H1 (cell line): ENCODE measurements around the gene AICDA. TPM values are rescaled to one million over a fixed set of nuclear protein-coding genes. Genes with fewer than 3 reads are reported as not detected.

Source experiments
- CBX8 ChIP-seq: fragments of 300-800, 300-1000 bp; sonication (generic); IDR thresholded peaks from 2 replicates; pipeline ENCODE4 v1.7.1; 2016; ENCODE audit warnings: low read depth, low read length, borderline replicate concordance
- CTCF ChIP-seq, 3 experiments: IDR thresholded peaks; 1 replicate in 2 of 3; 2 replicates in 1 of 3; pipeline versions ENCODE4 v1.5.1 to v1.6.1; 2011; ENCODE audit warnings: low read length in 3 of 3, mild to moderate bottlenecking in 3 of 3, inconsistent platforms in 2 of 3, low read depth in 1 of 3, moderate library complexity in 1 of 3; ENCODE audit not compliant: insufficient read depth in 1 of 3; ENCODE audit errors: control extremely low read depth in 1 of 3
- POLR2AphosphoS5 ChIP-seq: IDR thresholded peaks from 2 replicates; pipeline ENCODE4 v1.6.1; 2011; ENCODE audit warnings: low read depth, low read length
- RAD21 ChIP-seq, 2 experiments: IDR thresholded peaks in 1 of 2; conservative IDR thresholded peaks in 1 of 2; 2 replicates each; pipeline ENCODE4 v1.6.1; 2011; ENCODE audit warnings: low read depth in 2 of 2, low read length in 2 of 2, improper control_type of control experiment in 1 of 2, inconsistent platforms in 1 of 2, mild to moderate bottlenecking in 1 of 2, moderate library complexity in 1 of 2
- polyA plus RNA-seq, 7 experiments: library from polyadenylated mRNA; depleted of rRNA in 3 of 7; stranded (reverse) in 5 of 7; unstranded in 2 of 7; fragments of >200 nt in 5 of 7; fragments of 200-250 nt in 2 of 7; gene quantifications; 1 replicate in 5 of 7; 2 replicates in 1 of 7; 4 replicates in 1 of 7; pipeline versions ENCODE4 v1.2.1 to v1.2.3, GENCODE V29; 2011 to 2013; ENCODE audit warnings: missing spikeins in 2 of 7, mixed read lengths in 2 of 7
- small RNA-seq: library from polyadenylated mRNA; stranded (forward); fragments of <200 nt; extraction: miRNeasy Mini kit (QIAGEN cat#:217004); gene quantifications from one replicate; pipeline ENCODE3, GENCODE V24; 2013; ENCODE audit not compliant: insufficient read depth
- total RNA-seq: library from RNA; stranded (reverse); fragmentation: NEBNext Ultra II Directional; extraction: Animal tissue kit (Norgen Biotek cat#: 25700); gene quantifications from 2 replicates; pipeline ENCODE4 v1.2.1, GENCODE V29; 2021

The AICDA gene
- total and polyA plus RNA-seq, 2 of the 8 experiments (the other 6 are each of a cell fraction or from before 2014, with no cell fraction given) = not detected

- TF ChIP-seq CBX8 = no peak
- peak in 1 of 2 experiments; percentile 19; a peak in 1 of 4 replicates for TF ChIP-seq RAD21 (IDR thresholded peaks at IDR 0.05 in 1 of 2, conservative IDR thresholded peaks at IDR 0.05 in 1 of 2; ENCODE audit: low read depth in 2 of 2, low read length in 2 of 2)
- TF ChIP-seq CTCF (IDR thresholded peaks at IDR 0.05; ENCODE audit: control extremely low read depth in 1 of 3, insufficient read depth in 1 of 3, low read depth in 1 of 3, low read length in 3 of 3) = peak in 2 of 3 experiments; percentile 21 to 50; a peak in 2 of 4 replicates
- TF ChIP-seq POLR2AphosphoS5 = no peak
Observed at GRCh38 chr12:8553088-8553627, 59.5 kb downstream of the AICDA start (continued).

Small RNA genes lying within 50 kb of the gene (small RNA-seq; reads per million reads assigned to genes)
- gene RF00019 (not detected), gene RF00564 (not detected)

Other genes with a start within 250 kb of the AICDA start
- gene CLEC6A, start 156.9 kb downstream of the AICDA start, total RNA-seq = not detected in 2 replicates
- gene CLEC6A, start 156.9 kb downstream of the AICDA start, polyA plus RNA-seq (2011; rRNA removed) = not detected in 2 replicates
- not detected in 2 replicates for gene CLEC4D, start 99.4 kb downstream of the AICDA start, total RNA-seq
- 0.03 and 0.14 TPM in 2 replicates for gene CLEC4D, start 99.4 kb downstream of the AICDA start, polyA plus RNA-seq (2011; rRNA removed)
- not detected in 2 replicates for gene CLEC4E, start 72.0 kb downstream of the AICDA start, total RNA-seq
- 0.03 TPM in 1 of 2 replicates, not detected in the other for gene CLEC4E, start 72.0 kb downstream of the AICDA start, polyA plus RNA-seq (2011; rRNA removed)
- gene MFAP5, start 50.0 kb upstream of the AICDA start, total RNA-seq = 0.86 TPM in 1 of 2 replicates, not detected in the other
- gene MFAP5, start 50.0 kb upstream of the AICDA start, polyA plus RNA-seq (2011; rRNA removed) = 0.46 and 0.60 TPM in 2 replicates
- 75.7 and 78.2 TPM in 2 replicates for gene RIMKLB, start 85.1 kb upstream of the AICDA start, total RNA-seq
- gene RIMKLB, start 85.1 kb upstream of the AICDA start, polyA plus RNA-seq (2011; rRNA removed) = 37.8 and 38.0 TPM in 2 replicates
- 9.0 and 10.3 TPM in 2 replicates for gene A2ML1, start 209.8 kb upstream of the AICDA start, total RNA-seq
- gene A2ML1, start 209.8 kb upstream of the AICDA start, polyA plus RNA-seq (2011; rRNA removed) = 8.3 and 10.2 TPM in 2 replicates